Measurements from ENCODE around the gene SLCO3A1. TPM values are rescaled to one million over a fixed set of nuclear protein-coding genes. Genes with fewer than 3 reads are reported as not detected.

Gene SLCO3A1
- total and polyA plus RNA-seq, 2 of the 8 experiments (the other 6 are each of a cell fraction or from before 2014, with no cell fraction given) = 15.1 to 20.4 TPM

- Histone ChIP-seq H3K4me3 (ENCODE audit: extremely low read depth in 1 of 4, insufficient read depth in 2 of 4, low read depth in 3 of 4, low read length in 4 of 4) (no peak overlapping the region), H3K9me3 (ENCODE audit: insufficient read depth in 2 of 2, low read depth in 1 of 2, low read length in 1 of 2) (no peaks in the 10 kb centered on the region), H2BK120ac (replicated peaks; ENCODE audit: low read depth, low read length) (no peak overlapping the region), H3K79me2 (ENCODE audit: control insufficient read depth in 1 of 2, insufficient read depth in 2 of 2, low read length in 2 of 2) (no peaks in the 10 kb centered on the region), H3K4ac (replicated peaks; ENCODE audit: insufficient read length, low read depth, low read length) (no peak overlapping the region), H3K27me3 (replicated peaks in 1 of 4; ENCODE audit: control insufficient read depth in 3 of 4, extremely low read depth in 1 of 4, insufficient read depth in 3 of 4, low read length in 3 of 4) (no peaks in the 10 kb centered on the region), H3K9ac (replicated peaks in 1 of 4; ENCODE audit: extremely low read depth in 1 of 4, low read depth in 3 of 4, low read length in 3 of 4) (no peak overlapping the region), H3K79me1 (ENCODE audit: low read depth, low read length) (no peaks in the 10 kb centered on the region), H2BK5ac (ENCODE audit: low read depth, low read length) (no peak overlapping the region), H2AFZ (ENCODE audit: low read length) (no peak overlapping the region), H4K8ac (ENCODE audit: extremely low read depth, insufficient read depth, low read length) (no peak overlapping the region), H3K56ac (replicated peaks; ENCODE audit: insufficient read length, low read depth, low read length) (no peak overlapping the region), H4K91ac (replicated peaks; ENCODE audit: insufficient read length, low read length) (no peak overlapping the region), H2BK15ac (ENCODE audit: low read length) (no peak overlapping the region), H3K14ac (ENCODE audit: insufficient read length) (no peak overlapping the region), H3K23me2 (ENCODE audit: low read depth, low read length) (no peaks in the 10 kb centered on the region), H3K4me2 (ENCODE audit: insufficient read depth in 1 of 2, low read depth in 2 of 2, low read length in 2 of 2) (no peak overlapping the region), H2BK12ac (ENCODE audit: low read depth, low read length) (no peak overlapping the region), H2AK5ac (ENCODE audit: low read depth, low read length) (no peak overlapping the region), H4K5ac (ENCODE audit: insufficient read length, low read depth, low read length) (no peak overlapping the region), H3K4me1 (replicated peaks in 1 of 4; ENCODE audit: control insufficient read depth in 3 of 4, insufficient read depth in 4 of 4, low read length in 3 of 4) (peaks cover 14 to 21% (median 17%) of the 10 kb centered on the region in 4 experiments), H3K27ac (ENCODE audit: low read depth, low read length) (no peak overlapping the region), H3K18ac (ENCODE audit: extremely low read depth, low read length) (no peak overlapping the region), H3K36me3 (ENCODE audit: control insufficient read depth in 2 of 4, insufficient read depth in 4 of 4, low read length in 3 of 4) (no peaks in the 10 kb centered on the region), H4K20me1 (replicated peaks in 1 of 2; ENCODE audit: control insufficient read depth in 1 of 2, insufficient read depth in 2 of 2, low read length in 2 of 2) (no peaks in the 10 kb centered on the region), H3K23ac (ENCODE audit: insufficient read length) (no peak overlapping the region), H2BK20ac (ENCODE audit: low read length) (no peak overlapping the region)
- WGBS, 2 experiments (ENCODE audit: extremely low coverage in 1 of 2, insufficient coverage in 1 of 2, insufficient read length in 1 of 2, insufficient replicate concordance in 2 of 2, low coverage in 1 of 2, low lambda C conversion rate in 2 of 2, missing lambda C conversion rate in 1 of 2) = 93% methylated on average over 5 of the region's 5 CpGs; no CpG with 5 or more reads in 1 of the 2 experiments
- FAIRE-seq = no peak
- POLR2A ChIA-PET (ENCODE audit: partially characterized antibody) = interaction anchor here (1.3 kb wide), 1 partner anchor 14 kb away, joined by 3 read pairs; no protein-coding TSS in a partner anchor
- CTCF ChIA-PET (ENCODE audit: partially characterized antibody) = interaction anchor here (0.8 to 2.5 kb wide), 8 partner anchors 10 to 157 kb away, joined by 3 to 9 read pairs (median 3); no protein-coding TSS in a partner anchor
- no peak for DNase-seq (ENCODE audit: low read depth in 1 of 2, low spot score in 2 of 2)
- no peak for TF ChIP-seq JUND (IDR thresholded peaks at IDR 0.05; ENCODE audit: low read length)
- TF ChIP-seq, protein P1, sequence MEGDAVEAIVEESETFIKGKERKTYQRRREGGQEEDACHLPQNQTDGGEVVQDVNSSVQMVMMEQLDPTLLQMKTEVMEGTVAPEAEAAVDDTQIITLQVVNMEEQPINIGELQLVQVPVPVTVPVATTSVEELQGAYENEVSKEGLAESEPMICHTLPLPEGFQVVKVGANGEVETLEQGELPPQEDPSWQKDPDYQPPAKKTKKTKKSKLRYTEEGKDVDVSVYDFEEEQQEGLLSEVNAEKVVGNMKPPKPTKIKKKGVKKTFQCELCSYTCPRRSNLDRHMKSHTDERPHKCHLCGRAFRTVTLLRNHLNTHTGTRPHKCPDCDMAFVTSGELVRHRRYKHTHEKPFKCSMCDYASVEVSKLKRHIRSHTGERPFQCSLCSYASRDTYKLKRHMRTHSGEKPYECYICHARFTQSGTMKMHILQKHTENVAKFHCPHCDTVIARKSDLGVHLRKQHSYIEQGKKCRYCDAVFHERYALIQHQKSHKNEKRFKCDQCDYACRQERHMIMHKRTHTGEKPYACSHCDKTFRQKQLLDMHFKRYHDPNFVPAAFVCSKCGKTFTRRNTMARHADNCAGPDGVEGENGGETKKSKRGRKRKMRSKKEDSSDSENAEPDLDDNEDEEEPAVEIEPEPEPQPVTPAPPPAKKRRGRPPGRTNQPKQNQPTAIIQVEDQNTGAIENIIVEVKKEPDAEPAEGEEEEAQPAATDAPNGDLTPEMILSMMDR (IDR thresholded peaks at IDR 0.05; ENCODE audit: control extremely low read depth in 1 of 3, insufficient read depth in 1 of 3, low read depth in 1 of 3, low read length in 3 of 3) = peak in 1 of 3 experiments; percentile 9; a peak in 1 of 4 replicates
Observed at GRCh38 chr15:92168066-92168683, 314.7 kb downstream of the SLCO3A1 start.
